HEK293T (cell line): ENCODE data around the gene LRRC74A.

Experiments used
- ARNT ChIP-seq: fragments of 450-650 bp; IDR thresholded peaks from 2 replicates; pipeline ENCODE4 v1.6.1; 2017; ENCODE audit warnings: mild to moderate bottlenecking
- BHLHE40 ChIP-seq: fragments of 450-650 bp; IDR thresholded peaks from 2 replicates; pipeline ENCODE4 v1.6.1; 2016; ENCODE audit warnings: mild to moderate bottlenecking, moderate library complexity, borderline replicate concordance
- ELF4 ChIP-seq: fragments of 450-650 bp; IDR thresholded peaks from 2 replicates; pipeline ENCODE4 v1.6.1; 2017; ENCODE audit warnings: antibody characterized with exemption
- FOXA1 ChIP-seq: fragments of 450-650 bp; IDR thresholded peaks from 2 replicates; pipeline ENCODE4 v1.6.1; 2016; ENCODE audit warnings: mild to moderate bottlenecking
- FOXK2 ChIP-seq: fragments of 450-650 bp; IDR thresholded peaks from 2 replicates; pipeline ENCODE4 v1.6.1; 2016; ENCODE audit warnings: mild to moderate bottlenecking
- FOXM1 ChIP-seq: fragments of 450-650 bp; IDR thresholded peaks from 2 replicates; pipeline ENCODE4 v1.6.1; 2017; ENCODE audit warnings: mild to moderate bottlenecking, borderline replicate concordance
- HDGF ChIP-seq: fragments of 450-650 bp; IDR thresholded peaks from 2 replicates; pipeline ENCODE4 v1.6.1; 2017; ENCODE audit warnings: antibody characterized with exemption, borderline replicate concordance
- NFRKB ChIP-seq: fragments of 450-650 bp; IDR thresholded peaks from 2 replicates; pipeline ENCODE4 v1.6.1; 2016; ENCODE audit warnings: mild to moderate bottlenecking, moderate library complexity
- SP1 ChIP-seq: fragments of 450-650 bp; IDR thresholded peaks from 2 replicates; pipeline ENCODE4 v1.6.1; 2017
- SUZ12 ChIP-seq: fragments of 450-650 bp; IDR thresholded peaks from 2 replicates; pipeline ENCODE4 v1.6.1; 2016; ENCODE audit warnings: mild to moderate bottlenecking
- TARDBP ChIP-seq: fragments of 450-650 bp; IDR thresholded peaks from 2 replicates; pipeline ENCODE4 v1.6.1; 2016
- ZNF384 ChIP-seq: fragments of 450-650 bp; IDR thresholded peaks from 2 replicates; pipeline ENCODE4 v1.6.1; 2016
- TF ChIP-seq, protein P1 (sequence below): fragments of 450-650 bp; IDR thresholded peaks from 2 replicates; pipeline ENCODE4 v1.6.1; 2016

DNA sequence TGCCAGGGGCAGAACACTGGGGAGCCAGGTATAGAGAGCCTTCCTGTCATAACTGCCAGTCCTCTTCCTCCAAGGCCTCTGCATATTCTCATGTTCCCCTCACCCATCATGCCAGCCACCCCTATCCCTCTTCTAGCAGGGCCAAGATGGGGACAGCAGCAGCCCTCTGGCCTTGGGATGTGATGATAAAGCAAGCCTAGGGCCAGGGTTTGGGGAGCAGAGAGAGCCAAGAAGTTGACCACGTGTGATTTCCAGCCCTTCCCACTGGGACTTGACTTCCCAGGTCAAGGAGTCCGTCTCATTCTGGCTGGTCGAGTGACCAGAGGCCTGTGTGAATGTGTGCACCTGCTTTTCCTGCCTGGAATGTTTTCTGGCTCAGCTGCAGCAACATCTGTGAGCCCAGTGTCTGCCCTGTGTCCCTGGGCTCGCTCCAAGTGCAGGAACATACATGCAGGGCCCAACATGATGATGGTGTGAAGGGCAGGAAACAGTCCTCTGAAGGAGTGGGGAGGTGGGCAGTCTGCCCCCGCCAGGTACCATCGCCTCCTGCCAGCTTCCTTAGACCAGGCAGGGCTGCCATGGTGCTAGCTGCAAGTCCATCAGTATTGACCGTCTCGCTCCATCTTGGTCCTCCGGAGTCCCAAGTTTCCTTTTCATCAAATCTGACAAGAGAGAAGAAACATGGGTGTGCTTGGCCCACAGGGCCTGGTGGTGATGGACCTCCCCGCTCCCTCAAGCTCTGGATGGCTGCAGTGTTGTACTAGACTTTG lies 43.9 kb upstream of the LRRC74A start:
- TF ChIP-seq FOXM1 = no peak
- no peak for TF ChIP-seq SUZ12
- TF ChIP-seq ELF4 = no peak
- TF ChIP-seq BHLHE40 = no peak
- TF ChIP-seq FOXA1 = no peak
- no peak for TF ChIP-seq SP1
- TF ChIP-seq, protein P1, sequence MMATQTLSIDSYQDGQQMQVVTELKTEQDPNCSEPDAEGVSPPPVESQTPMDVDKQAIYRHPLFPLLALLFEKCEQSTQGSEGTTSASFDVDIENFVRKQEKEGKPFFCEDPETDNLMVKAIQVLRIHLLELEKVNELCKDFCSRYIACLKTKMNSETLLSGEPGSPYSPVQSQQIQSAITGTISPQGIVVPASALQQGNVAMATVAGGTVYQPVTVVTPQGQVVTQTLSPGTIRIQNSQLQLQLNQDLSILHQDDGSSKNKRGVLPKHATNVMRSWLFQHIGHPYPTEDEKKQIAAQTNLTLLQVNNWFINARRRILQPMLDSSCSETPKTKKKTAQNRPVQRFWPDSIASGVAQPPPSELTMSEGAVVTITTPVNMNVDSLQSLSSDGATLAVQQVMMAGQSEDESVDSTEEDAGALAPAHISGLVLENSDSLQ = no peak
- no peak for TF ChIP-seq NFRKB
- no peak for TF ChIP-seq FOXK2
- no peak for TF ChIP-seq HDGF
- TF ChIP-seq ZNF384 = no peak
- no peak for TF ChIP-seq TARDBP
- TF ChIP-seq ARNT = no peak
